IPS-NIHi7 (cell line): ENCODE measurements around the gene CELSR3.

Source experiments
- DNase-seq: peaks from one replicate; pipeline ENCODE4 v3.0.0; 2012; ENCODE audit warnings: mixed read lengths; ENCODE audit errors: extremely low spot score

Gene CELSR3

GRCh38 chr3:48686538-48687219 is 24.0 kb upstream of the CELSR3 start:
- no peak for DNase-seq

- peak; percentile 95 for DNase-seq
Observed at GRCh38 chr3:48685603-48686511, 23.2 kb upstream of the CELSR3 start, which contains the start of gene NCKIPSD. Gene NCKIPSD (minus strand): TSS chr3:48685915. CDS start chr3:48685807, 108 bp downstream.

GRCh38 chr3:48685293-48685602 is 22.6 kb upstream of the CELSR3 start:
- no peak for DNase-seq

DNA sequence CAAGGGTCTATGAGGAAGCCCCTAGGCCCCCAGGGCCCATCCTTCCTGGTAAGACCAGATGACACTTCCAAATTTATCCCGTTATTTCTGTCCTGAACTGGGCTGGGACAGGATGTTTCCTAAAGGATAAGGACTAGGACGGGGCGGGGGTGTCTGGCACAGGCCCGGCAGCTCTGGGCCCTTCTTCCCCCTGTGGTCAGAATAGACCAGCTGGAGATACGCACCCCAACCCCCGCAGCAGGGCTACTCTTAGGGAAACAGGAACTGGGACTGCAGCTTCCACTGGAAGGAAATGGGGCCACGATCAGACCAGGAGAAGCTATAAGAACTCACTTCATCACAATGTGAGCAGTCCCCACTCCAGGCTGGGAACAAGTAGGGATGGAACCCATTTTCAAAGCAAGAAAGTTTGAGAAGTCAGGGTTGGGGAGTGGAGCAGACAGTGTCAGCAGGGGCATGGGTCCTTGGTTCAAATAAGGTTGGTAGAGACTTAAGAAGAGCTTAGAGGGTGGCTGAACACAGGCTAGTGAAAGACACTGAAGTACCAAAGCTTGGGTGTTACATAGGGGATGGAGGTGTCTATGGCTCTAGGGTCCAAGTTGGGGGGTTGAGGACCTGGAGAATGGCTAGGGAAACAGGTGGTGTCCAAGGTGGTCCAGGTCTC is 21.9 kb upstream of the CELSR3 start:
- DNase-seq = no peak

DNA sequence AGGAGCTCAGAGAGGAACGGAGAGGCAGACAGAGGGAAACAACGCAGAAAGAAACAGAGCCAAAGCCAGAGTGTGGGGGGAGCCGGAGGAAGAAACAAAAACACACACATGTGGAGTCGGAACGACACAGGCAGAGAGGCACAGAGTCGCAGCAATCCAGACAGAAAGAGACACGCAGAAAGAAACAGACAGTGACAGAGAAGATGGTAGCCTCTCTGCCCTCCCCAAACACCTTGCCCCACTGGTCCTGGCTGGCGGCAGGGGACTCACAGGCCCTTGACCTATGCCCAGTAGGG is 21.3 kb upstream of the CELSR3 start:
- no peak for DNase-seq

- no peak for DNase-seq
Observed at GRCh38 chr3:48682786-48683185, 20.1 kb upstream of the CELSR3 start.

DNA sequence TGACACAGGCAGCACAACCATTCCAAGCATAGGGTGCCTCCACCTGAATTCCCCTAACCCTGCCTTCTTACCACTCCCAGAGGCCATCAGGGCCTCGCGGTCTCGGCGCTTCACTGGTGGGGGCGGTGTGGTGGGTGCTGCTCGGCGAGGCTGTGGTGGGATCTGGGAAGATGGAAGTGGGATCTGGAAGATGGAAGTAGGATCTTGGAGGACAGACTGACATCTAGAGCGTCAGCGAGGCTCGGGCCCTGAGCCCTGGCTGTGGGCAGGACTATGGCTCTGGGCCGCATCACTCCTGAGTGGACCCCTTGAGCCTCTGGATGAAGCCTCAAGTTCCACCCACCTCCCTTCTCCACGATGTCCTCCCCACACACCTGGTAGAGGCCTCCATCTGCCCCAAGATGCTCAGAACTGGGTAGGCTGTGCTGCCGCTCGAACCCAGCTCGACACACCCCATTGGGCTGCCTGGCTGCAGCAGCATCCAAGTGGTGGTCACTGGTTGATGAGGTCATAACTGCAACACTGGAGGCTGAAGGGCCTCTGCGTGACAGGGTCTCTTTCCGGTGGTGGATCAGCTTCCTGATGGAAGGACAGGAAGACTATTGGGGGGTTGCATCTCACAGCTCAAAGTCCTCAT is 19.4 kb upstream of the CELSR3 start:
- no peak for DNase-seq

DNA sequence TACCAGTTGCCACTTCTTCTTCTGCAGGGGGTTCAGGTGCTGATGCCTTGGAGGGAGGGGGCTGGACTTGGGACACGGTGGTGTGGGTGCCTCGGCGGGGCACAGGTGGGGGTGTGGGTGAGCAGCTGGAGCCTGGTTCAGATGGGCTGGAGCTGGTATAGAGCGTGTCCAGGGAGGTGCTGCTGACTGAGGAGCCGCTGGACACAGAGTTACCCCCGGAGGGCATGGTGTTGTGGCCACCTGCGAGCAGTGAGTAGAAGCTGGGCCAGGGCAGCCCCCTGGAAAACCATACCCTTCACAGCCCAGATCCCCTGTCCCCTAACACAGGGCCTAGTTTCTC is 18.8 kb upstream of the CELSR3 start:
- no peak for DNase-seq

DNA sequence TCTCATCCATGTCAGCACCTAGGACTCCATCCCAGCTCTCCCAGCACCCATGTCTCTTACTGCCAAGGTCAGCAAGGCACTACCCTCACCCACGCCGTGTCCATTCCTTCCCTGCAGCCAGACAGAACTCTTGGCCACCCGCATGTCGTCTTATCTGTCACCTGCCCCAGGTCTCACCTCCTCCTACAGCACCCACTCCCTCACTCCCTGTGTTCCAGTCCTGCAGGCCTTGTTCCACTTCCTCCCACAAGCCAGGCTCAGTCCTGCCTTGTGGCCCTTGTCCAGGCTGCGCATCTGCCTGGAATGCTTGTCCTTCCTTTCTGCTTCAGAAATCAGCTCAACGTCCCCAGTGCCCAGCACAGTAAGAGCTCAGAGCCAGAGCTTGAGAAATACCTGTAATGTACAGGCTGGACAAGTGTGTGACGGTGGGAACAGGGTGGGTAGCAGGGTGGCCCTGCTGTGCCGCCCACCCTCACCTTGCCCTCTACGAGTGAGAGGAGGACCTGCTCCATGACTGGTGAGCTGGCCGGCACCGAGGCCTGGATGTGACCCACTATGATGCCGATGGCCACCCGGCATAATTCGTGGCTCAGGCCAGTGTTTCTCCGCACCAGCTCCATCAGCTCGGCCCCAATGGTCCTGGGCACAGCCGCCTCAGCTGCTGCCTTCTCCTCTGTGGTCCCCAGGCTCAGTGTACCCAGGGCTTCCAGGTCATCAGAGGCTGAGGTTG is 18.3 kb upstream of the CELSR3 start:
- DNase-seq = no peak

DNA sequence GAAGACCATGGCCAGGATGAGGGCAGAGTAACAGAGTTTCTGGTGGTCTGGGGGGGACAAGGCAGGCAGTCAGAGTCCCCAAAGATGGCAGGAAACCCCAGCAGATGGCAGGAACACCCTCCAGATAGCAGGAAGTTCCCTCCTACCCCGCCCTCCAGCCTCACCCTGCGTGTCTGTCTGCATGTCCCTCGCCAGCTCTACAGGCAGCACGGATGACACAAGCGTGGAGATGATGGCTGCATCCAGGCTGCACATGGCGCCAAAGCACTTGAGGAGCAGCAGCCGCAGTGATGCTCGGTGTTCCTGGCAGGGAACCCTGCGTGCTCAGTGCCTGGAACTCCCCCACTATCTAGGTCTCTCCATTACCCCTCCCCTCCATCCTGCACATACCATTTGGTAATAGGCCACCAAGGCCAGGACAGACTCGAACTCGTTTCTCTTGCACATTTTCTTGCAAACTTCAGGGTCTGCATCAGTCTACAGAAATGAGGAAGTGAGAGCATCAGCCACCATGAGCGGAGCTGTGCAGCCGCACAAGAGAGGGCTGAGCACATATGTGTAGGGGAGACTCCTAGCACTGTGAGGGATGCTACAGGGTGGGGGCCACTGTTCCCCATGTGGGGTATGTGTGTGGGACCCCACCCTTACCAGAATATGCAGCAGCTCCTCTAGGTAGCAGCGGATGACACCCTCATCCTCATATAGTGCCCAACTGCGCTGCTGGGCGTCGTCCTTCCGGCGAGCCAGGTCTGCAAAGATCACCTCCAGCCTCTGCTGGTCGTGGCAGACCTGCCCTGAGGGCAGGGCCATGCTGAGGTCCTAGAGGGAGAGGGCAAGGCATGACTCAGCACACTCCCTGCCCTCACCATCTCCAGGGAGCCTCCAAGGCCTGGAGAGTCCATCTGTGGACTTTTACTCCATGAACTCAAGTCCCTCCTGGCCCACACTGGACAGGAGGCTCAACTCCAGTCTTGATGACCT is 17.0 kb upstream of the CELSR3 start:
- DNase-seq = no peak

DNA sequence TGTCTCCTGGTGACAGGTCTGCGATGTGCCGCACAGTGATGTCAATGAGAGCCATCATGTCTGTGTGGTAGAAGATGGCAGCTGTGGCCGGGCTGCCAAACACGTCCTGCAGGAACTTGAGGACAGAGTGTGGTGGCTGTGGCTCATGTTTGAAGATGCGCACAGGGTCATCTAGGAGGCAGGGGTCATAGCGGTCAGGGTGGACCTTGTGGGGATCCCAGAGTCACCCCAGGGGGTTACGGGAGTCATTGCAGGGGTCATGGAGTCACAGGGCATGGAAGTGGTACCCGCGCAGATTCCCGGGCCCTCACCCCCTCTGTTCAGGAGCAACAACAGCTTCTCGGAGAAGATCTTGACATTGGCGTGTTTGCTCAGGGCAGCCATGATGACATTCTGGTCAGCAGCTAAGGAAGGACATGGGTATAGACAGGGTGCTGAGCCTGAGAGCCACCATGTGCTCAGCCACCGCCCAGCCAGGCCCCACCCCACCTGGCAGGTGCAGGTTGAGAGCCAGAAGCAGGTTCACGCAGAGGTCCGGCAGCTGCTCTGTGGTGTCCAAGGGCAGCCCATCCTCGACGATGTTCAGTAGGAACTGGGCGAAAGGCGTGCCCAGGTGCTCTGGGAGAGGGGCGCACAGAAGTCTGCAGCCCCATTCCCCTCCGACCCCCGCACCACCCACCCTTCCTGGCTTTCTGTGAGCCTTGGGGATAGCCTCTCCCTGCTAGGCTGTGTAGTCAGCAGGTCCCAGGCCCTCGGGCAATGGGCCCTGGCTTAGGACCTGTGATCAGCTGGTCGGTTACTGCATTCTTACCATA is 16.1 kb upstream of the CELSR3 start:
- no peak for DNase-seq

DNA sequence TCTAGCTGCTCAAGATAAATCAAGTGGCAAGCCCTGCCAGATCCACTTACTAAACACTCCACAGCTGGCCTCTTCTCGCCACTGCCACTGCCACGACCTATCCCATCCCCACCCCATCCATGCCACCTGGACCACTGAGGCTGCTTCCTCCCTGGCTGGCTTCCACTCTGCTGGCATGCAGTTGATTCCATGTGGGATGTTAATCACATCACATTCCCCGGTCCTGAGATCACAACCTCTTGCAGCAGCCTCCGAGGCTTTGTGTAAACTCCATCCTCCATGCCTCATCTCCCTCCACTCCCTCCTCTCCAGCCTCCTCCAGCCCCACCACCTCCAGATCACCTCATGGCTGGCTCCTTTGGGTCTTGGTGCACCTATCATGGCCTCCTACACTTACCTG is 15.4 kb upstream of the CELSR3 start:
- DNase-seq = no peak

- no peak for DNase-seq
Observed at GRCh38 chr3:48674505-48674904, 11.8 kb upstream of the CELSR3 start.

- no peak for DNase-seq
Observed at GRCh38 chr3:48672522-48672921, 9.8 kb upstream of the CELSR3 start.

- peak; percentile 26 for DNase-seq
Observed at GRCh38 chr3:48664929-48665328, 2.2 kb upstream of the CELSR3 start.

DNA sequence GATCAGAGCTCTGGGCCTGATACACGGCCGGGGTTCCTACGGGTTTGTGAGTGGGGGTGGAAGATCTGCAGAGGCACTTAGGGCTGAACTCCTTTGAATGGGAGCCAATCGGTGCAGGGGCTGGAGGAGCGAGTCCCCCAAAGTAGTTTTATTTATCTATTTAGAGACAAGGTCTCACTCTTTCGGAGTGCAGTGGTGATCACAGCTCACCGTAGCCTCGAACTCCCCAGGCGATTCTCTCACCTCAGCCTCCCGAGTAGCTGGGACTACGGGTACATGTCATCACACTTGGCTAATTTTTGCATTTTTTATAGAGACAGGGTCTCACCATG is 1.6 kb upstream of the CELSR3 start:
- no peak for DNase-seq

DNA sequence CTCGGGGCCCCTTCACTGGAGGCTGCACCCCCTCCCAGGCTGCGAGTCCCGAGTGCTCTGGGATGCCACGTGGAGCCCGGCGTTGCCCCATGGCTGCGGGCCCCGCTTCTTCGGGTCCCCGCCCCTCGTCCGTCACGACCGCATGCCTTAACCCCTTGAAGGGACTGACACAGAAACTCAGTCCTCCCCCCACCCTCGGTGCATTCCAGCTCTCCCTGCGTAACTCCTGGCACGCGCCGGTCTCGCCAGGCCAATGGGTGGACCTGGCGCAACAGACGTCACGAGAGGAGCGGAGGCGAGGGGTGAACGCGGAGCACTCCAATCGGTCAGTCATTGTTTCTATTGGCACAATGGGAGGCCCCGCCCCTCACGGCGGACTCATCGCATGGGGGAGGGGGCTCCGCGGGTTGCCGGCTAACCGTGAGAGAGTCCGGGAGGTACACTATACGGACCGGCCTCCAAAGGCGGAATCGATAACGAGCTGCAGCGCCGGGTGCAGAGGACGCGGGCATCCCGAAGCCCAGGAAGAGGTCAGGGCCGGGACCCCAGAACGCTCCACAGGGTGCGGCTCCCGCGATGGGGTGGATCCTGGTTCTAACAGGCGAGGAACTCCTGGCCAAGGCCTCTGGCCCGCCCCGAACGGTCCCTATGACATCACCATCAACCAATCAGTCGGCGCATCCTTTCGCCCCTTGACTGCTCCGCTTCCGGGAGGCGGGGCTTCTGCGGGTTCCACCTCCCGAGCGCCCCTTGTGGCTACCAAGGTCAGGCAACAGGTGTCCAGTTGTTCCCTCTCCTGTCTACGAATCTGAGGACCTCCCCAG is 1.0 kb upstream of the CELSR3 start:
- DNase-seq = peak; percentile 99

DNA sequence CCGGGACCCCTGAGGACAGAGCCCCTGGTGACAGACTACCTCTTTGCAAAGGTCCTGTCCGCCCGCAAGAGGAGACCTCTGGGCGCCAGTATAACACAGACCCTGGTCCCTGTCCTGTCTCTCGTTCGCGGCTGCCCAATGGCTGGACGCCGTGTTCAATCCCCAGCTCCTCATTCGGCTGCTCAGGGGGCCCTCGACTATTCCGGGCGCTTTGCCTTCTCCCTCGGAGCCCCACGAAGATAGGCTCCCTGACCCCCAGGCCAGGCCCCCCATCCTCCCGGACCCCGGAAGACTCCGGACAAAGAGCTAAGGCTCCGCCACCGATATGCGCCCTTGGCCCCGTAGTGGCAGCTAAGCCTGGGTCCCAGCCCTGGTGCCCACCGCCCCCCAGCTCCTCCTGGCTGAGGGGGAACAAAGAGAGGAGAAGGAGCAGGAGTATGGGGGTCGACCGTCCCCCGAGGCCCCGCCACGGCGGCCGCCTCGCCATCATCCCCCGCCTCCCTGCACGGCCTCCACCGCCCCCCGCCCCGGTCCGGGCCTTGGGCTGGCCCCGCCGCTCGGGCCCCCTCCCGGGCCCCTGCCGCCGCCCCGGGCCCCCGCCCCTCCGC is 437 bp downstream of the CELSR3 start:
- DNase-seq = peak; percentile 25
